ENCODE results near the gene SLC38A4.

- TF ChIP-seq EZH2phosphoT487 (IDR thresholded peaks at IDR 0.05; ENCODE audit: borderline replicate concordance) = no peak
- no peak for TF ChIP-seq CTCF (conservative IDR thresholded peaks at IDR 0.05; ENCODE audit: low read length)
These were observed 32.9 kb downstream of the SLC38A4 start for GRCh38 chr12:46792925-46793324.
